Fibroblast of pulmonary artery (primary cell): ENCODE data around the gene NRARP.

Source experiments
- DNase-seq: peaks from one replicate; pipeline ENCODE4 v3.0.0-alpha.2; 2010; ENCODE audit warnings: low read depth
- H3K4me3 ChIP-seq: replicated peaks from 2 replicates; pipeline ENCODE4 v1.5.1; 2011; ENCODE audit warnings: low read depth, mild to moderate bottlenecking, control low read depth, low read length, moderate library complexity
- TF ChIP-seq, protein P1 (sequence below): IDR thresholded peaks from 2 replicates; pipeline ENCODE4 v1.5.1; 2011; ENCODE audit warnings: mild to moderate bottlenecking, control low read depth, low read length, inconsistent platforms; ENCODE audit errors: missing control alignments

NRARP gene

GRCh38 chr9:137250329-137251193, 51.5 kb downstream of the NRARP start:
- DNase-seq = no peak
- TF ChIP-seq, protein P1, sequence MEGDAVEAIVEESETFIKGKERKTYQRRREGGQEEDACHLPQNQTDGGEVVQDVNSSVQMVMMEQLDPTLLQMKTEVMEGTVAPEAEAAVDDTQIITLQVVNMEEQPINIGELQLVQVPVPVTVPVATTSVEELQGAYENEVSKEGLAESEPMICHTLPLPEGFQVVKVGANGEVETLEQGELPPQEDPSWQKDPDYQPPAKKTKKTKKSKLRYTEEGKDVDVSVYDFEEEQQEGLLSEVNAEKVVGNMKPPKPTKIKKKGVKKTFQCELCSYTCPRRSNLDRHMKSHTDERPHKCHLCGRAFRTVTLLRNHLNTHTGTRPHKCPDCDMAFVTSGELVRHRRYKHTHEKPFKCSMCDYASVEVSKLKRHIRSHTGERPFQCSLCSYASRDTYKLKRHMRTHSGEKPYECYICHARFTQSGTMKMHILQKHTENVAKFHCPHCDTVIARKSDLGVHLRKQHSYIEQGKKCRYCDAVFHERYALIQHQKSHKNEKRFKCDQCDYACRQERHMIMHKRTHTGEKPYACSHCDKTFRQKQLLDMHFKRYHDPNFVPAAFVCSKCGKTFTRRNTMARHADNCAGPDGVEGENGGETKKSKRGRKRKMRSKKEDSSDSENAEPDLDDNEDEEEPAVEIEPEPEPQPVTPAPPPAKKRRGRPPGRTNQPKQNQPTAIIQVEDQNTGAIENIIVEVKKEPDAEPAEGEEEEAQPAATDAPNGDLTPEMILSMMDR = no peak
- H3K4me3 ChIP-seq = no peak overlapping the region
